Transverse colon (tissue), 4 donors: ENCODE results near the gene CMC1.

Source experiments
- CTCF ChIP-seq, 5 experiments: fragments of 200-600 bp in 3 of 5; fragments of 450-650 bp in 2 of 5; sonication (generic) in 3 of 5; IDR thresholded peaks; 1 replicate in 2 of 5; 2 replicates in 3 of 5; pipeline ENCODE4 v1.5.1; 2016 to 2017; ENCODE audit warnings: antibody characterized with exemption in 5 of 5, inconsistent platforms in 3 of 5, mild to moderate bottlenecking in 2 of 5, moderate library complexity in 1 of 5
- POLR2A ChIP-seq: fragments of 450-650 bp; IDR thresholded peaks from one replicate; pipeline ENCODE4 v1.6.1; 2016; ENCODE audit warnings: antibody characterized with exemption, mild to moderate bottlenecking, moderate library complexity
- POLR2AphosphoS5 ChIP-seq, 3 donors: sonication (generic); formaldehyde crosslinking; IDR thresholded peaks; one replicate each; pipeline ENCODE4 v1.6.1; 2016; ENCODE audit warnings: antibody characterized with exemption in 3 of 3

- TF ChIP-seq CTCF (IDR thresholded peaks at IDR 0.05), result no peak
- TF ChIP-seq POLR2A, result no peak
- TF ChIP-seq POLR2AphosphoS5 (IDR thresholded peaks at IDR 0.05), result no peak
These were observed 42.4 kb upstream of the CMC1 start for GRCh38 chr3:28198974-28199373.
